GM13976 (cell line): Measurements from ENCODE around the gene SNAPC5.
A peak's percentile ranks its signal among the peaks of the same experiment; 100 is the strongest.

Experiments
- DNase-seq: peaks from one replicate; pipeline ENCODE4 v3.0.0; 2012; ENCODE audit warnings: low spot score
- CTCF ChIP-seq: IDR thresholded peaks from 2 replicates; pipeline ENCODE4 v1.5.1; 2012; ENCODE audit warnings: borderline replicate concordance, mild to moderate bottlenecking; ENCODE audit not compliant: insufficient read depth; ENCODE audit errors: extremely low read depth, missing control alignments, control extremely low read depth
- in situ Hi-C: fragments of 300-500 bp; cut with MboI; formaldehyde crosslinking; loops from one replicate; pipeline ENCODE4 v1.12.0; 2022; ENCODE audit warnings: low sequenced_read_pairs, mixed read lengths, inconsistent platforms; ENCODE audit not compliant: unreplicated experiment

Gene SNAPC5

GRCh38 chr15:66515901-66516322 lies 18.4 kb upstream of the SNAPC5 start:
- in situ Hi-C loops: no loop called here
- DNase-seq: no peak
- no peak for TF ChIP-seq CTCF

- in situ Hi-C loops: no loop called here
- no peak for DNase-seq
- TF ChIP-seq CTCF: no peak
Measured at GRCh38 chr15:66514586-66514985, 17.0 kb upstream of the SNAPC5 start.

GRCh38 chr15:66508293-66508883 lies 10.8 kb upstream of the SNAPC5 start:
- in situ Hi-C loops: no loop called here
- no peak for TF ChIP-seq CTCF
- DNase-seq: no peak

GRCh38 chr15:66505818-66506217 lies 8.3 kb upstream of the SNAPC5 start:
- TF ChIP-seq CTCF: no peak
- DNase-seq: no peak
- in situ Hi-C loops: no loop called here

GRCh38 chr15:66505430-66505811 lies 7.9 kb upstream of the SNAPC5 start:
- in situ Hi-C loops: no loop called here

GRCh38 chr15:66504563-66505429 lies 7.2 kb upstream of the SNAPC5 start, which contains the start of the genes RPL4 and ZWILCH:
TSS of gene RPL4 (minus strand) at chr15:66504855. CDS start at chr15:66504790, 65 bp downstream.
TSS of gene ZWILCH (plus strand) at chr15:66505326. CDS start at chr15:66505339, 13 bp downstream.
- peak; percentile 82 for DNase-seq
- TF ChIP-seq CTCF: no peak
- in situ Hi-C loops: no loop called here

More at GRCh38 chr15:66505430-66505811, 7.9 kb upstream of the SNAPC5 start:
- no peak for TF ChIP-seq CTCF
- DNase-seq: no peak
